PC-3 (cell line): Measurements from ENCODE around the gene SPIRE1. TPM values are rescaled to one million over a fixed set of nuclear protein-coding genes. Genes with fewer than 3 reads are reported as not detected.

Experiments
- ATAC-seq: fragments of 200-7000 bp; cut with Tn5 transposase; 2 replicates; pipeline ENCODE4 v1.9.1; 2020; ENCODE audit warnings: mild to moderate bottlenecking, moderate library complexity
- BruUV-seq: library from RNA; stranded (reverse); fragments of 400-500 nt; replicated peaks from 2 replicates; lab custom pipeline; 2021; lab: Mats Ljungman, UMichigan
- CTCF ChIA-PET: fragments of 300-600 bp; sonication (Branson Sonifier 250); formaldehyde crosslinking; loops from one replicate; lab custom pipeline; 2022; ENCODE audit warnings: antibody characterized with exemption; lab: Charles Lee
- POLR2A ChIA-PET: fragments of 300-600 bp; sonication (Branson Sonifier 250); formaldehyde crosslinking; loops from one replicate; lab custom pipeline; 2022; ENCODE audit warnings: antibody characterized with exemption; ENCODE audit not compliant: unreplicated experiment; lab: Charles Lee
- DNase-seq: peaks from one replicate; pipeline ENCODE4 v3.0.0-alpha.2; 2015
- H2AFZ ChIP-seq: fragments of 300-600 bp; sonication (generic); 2 replicates; pipeline ENCODE4 v1.6.0; 2016; ENCODE audit warnings: antibody characterized with exemption, low read length
- H3F3A ChIP-seq: fragments of 300-600 bp; sonication (generic); one replicate; pipeline ENCODE4 v1.6.0; 2017; ENCODE audit warnings: antibody characterized with exemption, low read length, control low read depth, mild to moderate bottlenecking; ENCODE audit not compliant: unreplicated experiment
- H3K27ac ChIP-seq: fragments of 300-600 bp; sonication (generic); 2 replicates; pipeline ENCODE4 v1.5.1; 2016; ENCODE audit warnings: mild to moderate bottlenecking, low read length
- H3K27me3 ChIP-seq: fragments of 300-600 bp; sonication (generic); 2 replicates; pipeline ENCODE4 v1.6.1; 2016; ENCODE audit warnings: low read length, mixed read lengths
- H3K36me3 ChIP-seq: fragments of 300-600 bp; sonication (generic); 2 replicates; pipeline ENCODE4 v1.6.1; 2016; ENCODE audit warnings: low read depth, mixed run types, low read length, mixed read lengths
- H3K4me1 ChIP-seq: fragments of 300-600 bp; sonication (generic); 2 replicates; pipeline ENCODE4 v1.5.1; 2016; ENCODE audit warnings: low read length; ENCODE audit not compliant: insufficient read depth
- H3K4me2 ChIP-seq: fragments of 300-600 bp; sonication (generic); 2 replicates; pipeline ENCODE4 v1.6.0; 2016; ENCODE audit warnings: low read length
- H3K4me3 ChIP-seq: fragments of 300-600 bp; sonication (generic); 2 replicates; pipeline ENCODE4 v1.5.1; 2016; ENCODE audit warnings: mild to moderate bottlenecking, low read length, mixed read lengths
- H3K79me2 ChIP-seq: fragments of 300-600 bp; sonication (generic); 2 replicates; pipeline ENCODE4 v1.6.1; 2017; ENCODE audit warnings: low read length, mixed read lengths
- H3K9ac ChIP-seq: fragments of 300-600 bp; sonication (generic); 2 replicates; pipeline ENCODE4 v1.6.0; 2016; ENCODE audit warnings: mild to moderate bottlenecking, low read length
- H3K9me2 ChIP-seq: fragments of 300-600 bp; sonication (generic); replicated peaks from 2 replicates; pipeline ENCODE4 v1.6.1; 2016; ENCODE audit warnings: mixed run types, low read length, mixed read lengths
- H3K9me3 ChIP-seq: fragments of 300-600 bp; sonication (generic); 2 replicates; pipeline ENCODE4 v1.6.1; 2016; ENCODE audit warnings: low read length, mixed read lengths
- H4K20me1 ChIP-seq: fragments of 300-600 bp; sonication (generic); 2 replicates; pipeline ENCODE4 v1.6.1; 2016; ENCODE audit warnings: low read length, mixed read lengths
- CTCF ChIP-seq: fragments of 300-600 bp; sonication (generic); conservative IDR thresholded peaks from 2 replicates; pipeline ENCODE4 v1.5.1; 2017; ENCODE audit warnings: antibody characterized with exemption, low read depth, mild to moderate bottlenecking, low read length
- EZH2 ChIP-seq: fragments of 300-600 bp; sonication (generic); IDR thresholded peaks from one replicate; pipeline ENCODE4 v1.6.1; 2017; ENCODE audit warnings: antibody characterized with exemption, mild to moderate bottlenecking, low read length; ENCODE audit not compliant: unreplicated experiment
- EZH2phosphoT487 ChIP-seq: fragments of 300-600 bp; sonication (generic); IDR thresholded peaks from 2 replicates; pipeline ENCODE4 v1.6.1; 2018; ENCODE audit warnings: mild to moderate bottlenecking, antibody characterized with exemption, low read length, borderline replicate concordance
- intact Hi-C: fragments of 100-400 bp; cut with micrococcal nuclease; formaldehyde crosslinking; loops from 2 replicates; pipeline ENCODE4 v1.9.0; 2023
- total RNA-seq: library from RNA; depleted of rRNA; stranded (reverse); fragments of >200 nt; gene quantifications from 2 replicates; pipeline ENCODE4 v1.2.3, GENCODE V29; 2014

SPIRE1 gene
- total RNA-seq, 1 experiment from 2014 or later: 32.4 TPM

DNA sequence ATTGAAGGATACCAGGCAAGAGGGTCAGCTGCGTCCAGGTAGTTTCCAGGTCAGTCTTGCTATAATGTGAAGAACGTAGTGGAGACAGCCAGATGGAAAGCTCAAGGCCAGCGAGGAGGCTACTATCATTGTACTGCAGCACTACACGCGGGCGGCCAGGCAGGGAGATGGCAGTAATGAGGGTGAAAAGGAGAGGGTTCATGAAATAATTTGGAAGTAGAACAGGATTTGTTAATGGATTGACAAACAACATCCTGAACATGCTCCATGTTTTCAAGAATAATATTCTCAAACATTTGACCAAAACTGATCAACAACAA lies 17.1 kb downstream of the SPIRE1 start:
- H3K4me1 ChIP-seq: peaks cover 84% of the 10 kb centered on the region
- H3K79me2 ChIP-seq: peaks cover 79% of the 10 kb centered on the region
- ChIA-PET CTCF (interaction anchor here (0.5 to 1.4 kb wide), 5 partner anchors 8 to 251 kb away, joined by 3 to 8 read pairs (median 5); no protein-coding TSS in a partner anchor), POLR2A (interaction anchor here (0.6 to 1.0 kb wide), 4 partner anchors 12 to 53 kb away, joined by 3 to 9 read pairs (median 4); no protein-coding TSS in a partner anchor)
- peak overlapping the region; percentile 73 for H3K4me2 ChIP-seq
- H3K27ac ChIP-seq: peak overlapping the region; percentile 95
- H3K9me3 ChIP-seq: no peaks in the 10 kb centered on the region
- no peaks in the 10 kb centered on the region for H3K9me2 ChIP-seq
- no peaks in the 10 kb centered on the region for H3K36me3 ChIP-seq
- no peak for ATAC-seq
- H3K9ac ChIP-seq: peak overlapping the region; percentile 65
- TF ChIP-seq EZH2: no peak
- 0 out of 2 replicates have a peak, but pooled peaks have one; percentile 3 for TF ChIP-seq CTCF
- intact Hi-C loops: loop anchor here (1.0 to 10.0 kb wide), 4 partner anchors 12 to 98 kb away; no protein-coding TSS in a partner anchor
- H3K4me3 ChIP-seq: peak overlapping the region; percentile 48
- peaks cover 8% of the 10 kb centered on the region for H3F3A ChIP-seq
- H2AFZ ChIP-seq: peak overlapping the region; percentile 42; the same call in 1 of the 2 replicates
- H4K20me1 ChIP-seq: no peaks in the 10 kb centered on the region
- DNase-seq: no peak
- no TSS peak for BruUV-seq
- no peaks in the 10 kb centered on the region for H3K27me3 ChIP-seq

DNA sequence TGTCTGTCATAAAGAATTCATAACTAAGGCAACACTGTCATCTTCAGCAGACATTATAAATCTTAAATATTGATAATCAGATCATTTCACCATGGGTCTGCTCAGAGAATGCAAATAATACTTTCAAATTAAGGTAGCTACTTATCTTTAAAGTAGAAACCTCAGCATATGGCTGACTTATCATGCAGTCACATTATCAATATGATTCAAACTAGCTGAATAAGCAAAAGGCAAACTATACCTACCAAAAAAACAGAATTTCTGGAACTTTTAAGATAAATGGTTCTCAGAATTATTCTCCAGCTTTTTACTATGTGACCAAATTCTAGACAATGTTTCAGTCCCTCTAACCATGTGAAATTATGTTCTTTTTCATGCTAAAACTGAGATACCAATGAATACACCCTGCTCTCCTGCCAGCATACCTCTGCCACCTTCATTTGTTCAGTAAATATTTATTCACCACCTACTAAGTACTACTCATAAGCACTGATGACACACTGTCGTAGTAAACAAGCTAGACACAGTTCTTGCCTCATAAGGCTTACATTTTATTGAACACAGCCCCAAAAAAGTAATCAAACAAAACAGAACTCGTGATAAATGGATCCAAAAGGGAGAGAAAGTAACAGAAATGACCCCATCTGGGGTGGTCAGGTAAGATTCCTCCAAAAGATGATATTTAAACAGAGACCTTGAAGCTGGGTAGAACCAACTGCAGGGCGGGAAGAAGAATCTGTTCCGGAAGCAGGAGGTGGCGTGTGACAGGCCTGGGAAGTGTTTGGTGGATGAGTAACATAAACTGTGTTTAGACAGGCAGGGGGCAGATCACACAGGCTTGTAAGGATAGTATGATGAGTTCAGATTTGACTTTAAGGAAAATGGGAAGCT lies 17.7 kb downstream of the SPIRE1 start:
- peak; percentile 89 for ATAC-seq
- POLR2A ChIA-PET: interaction anchor here (0.6 to 1.0 kb wide), 5 partner anchors 13 to 53 kb away, joined by 3 to 9 read pairs (median 5); no protein-coding TSS in a partner anchor
- Histone ChIP-seq H4K20me1 (no peaks in the 10 kb centered on the region), H3K9me2 (no peaks in the 10 kb centered on the region), H3K36me3 (no peaks in the 10 kb centered on the region), H3K4me2 (peak overlapping the region; percentile 73), H2AFZ (peak overlapping the region; percentile 42), H3K79me2 (peaks cover 79% of the 10 kb centered on the region), H3K4me3 (peak overlapping the region; percentile 48), H3K27ac (peak overlapping the region; percentile 95), H3K27me3 (no peaks in the 10 kb centered on the region), H3K4me1 (peaks cover 78% of the 10 kb centered on the region), H3K9me3 (no peaks in the 10 kb centered on the region), H3K9ac (peak overlapping the region; percentile 65), H3F3A (peaks cover 8% of the 10 kb centered on the region)
- peak; percentile 91 for DNase-seq
- intact Hi-C loops: loop anchor here (1.0 to 10.0 kb wide), 4 partner anchors 11 to 97 kb away; no protein-coding TSS in a partner anchor
- BruUV-seq: TSS peak; percentile 82
- TF ChIP-seq EZH2: no peak
- no peak for TF ChIP-seq EZH2phosphoT487
- 0 out of 2 replicates have a peak, but pooled peaks have one; percentile 19 for TF ChIP-seq CTCF
- CTCF ChIA-PET: interaction anchor here (0.6 to 1.4 kb wide), 5 partner anchors 9 to 100 kb away, joined by 3 to 8 read pairs (median 3); no protein-coding TSS in a partner anchor
